Bronchial epithelial cell (primary cell): ENCODE measurements around the gene CYTH3. TPM values are rescaled to one million over a fixed set of nuclear protein-coding genes. Genes with fewer than 3 reads are reported as not detected.

ENCODE experiments used
- DNase-seq: peaks from one replicate; pipeline ENCODE4 v3.0.0-alpha.2; 2010; ENCODE audit warnings: low read depth
- FAIRE-seq: peaks from 2 replicates; lab custom pipeline; 2011; peaks lifted over from hg19 to GRCh38; lab: Jason Lieb, UNC
- H3K27me3 ChIP-seq: 2 replicates; pipeline ENCODE4 v1.5.1; 2011; ENCODE audit warnings: low read length; ENCODE audit not compliant: control insufficient read depth, insufficient read depth
- H3K36me3 ChIP-seq: 2 replicates; pipeline ENCODE4 v1.5.1; 2011; ENCODE audit warnings: low read length; ENCODE audit not compliant: control insufficient read depth, insufficient read depth
- H3K4me3 ChIP-seq: 2 replicates; pipeline ENCODE4 v1.5.1; 2011; ENCODE audit warnings: mild to moderate bottlenecking, low read depth, low read length, control low read depth
- CTCF ChIP-seq: IDR thresholded peaks from 2 replicates; pipeline ENCODE4 v1.5.1; 2011; ENCODE audit warnings: mild to moderate bottlenecking, moderate library complexity, low read length, control low read depth, inconsistent platforms; ENCODE audit not compliant: insufficient read depth, severe bottlenecking
- total RNA-seq: library from RNA; depleted of rRNA; stranded (reverse); fragments of >200 nt; gene quantifications from 2 replicates; pipeline ENCODE4 v1.2.1, GENCODE V29; 2014

Gene CYTH3
- total RNA-seq, 1 donor from 2014 or later = 11.6 TPM

- no peak overlapping the region for H3K4me3 ChIP-seq
- H3K36me3 ChIP-seq = peaks cover 2% of the 10 kb centered on the region
- DNase-seq (no peak), FAIRE-seq (no peak)
- H3K27me3 ChIP-seq = no peaks in the 10 kb centered on the region
- no peak for TF ChIP-seq CTCF
Measured at GRCh38 chr7:6164010-6164409, 108.4 kb downstream of the CYTH3 start.

GRCh38 chr7:6163402-6163801, 109.0 kb downstream of the CYTH3 start:
- DNase-seq = no peak
- H3K36me3 ChIP-seq = peaks cover 2% of the 10 kb centered on the region
- no peak for TF ChIP-seq CTCF
- H3K4me3 ChIP-seq = no peak overlapping the region
- no peaks in the 10 kb centered on the region for H3K27me3 ChIP-seq
- no peak for FAIRE-seq

GRCh38 chr7:6162650-6163366, 109.6 kb downstream of the CYTH3 start:
- no peak for DNase-seq
- Histone ChIP-seq H3K4me3 (no peak overlapping the region), H3K27me3 (no peaks in the 10 kb centered on the region), H3K36me3 (peaks cover 3% of the 10 kb centered on the region)
- no peak for FAIRE-seq
- no peak for TF ChIP-seq CTCF

- FAIRE-seq (no peak), DNase-seq (no peak)
- Histone ChIP-seq H3K27me3 (no peaks in the 10 kb centered on the region), H3K36me3 (peaks cover 4% of the 10 kb centered on the region), H3K4me3 (no peak overlapping the region)
- TF ChIP-seq CTCF = no peak
Measured at GRCh38 chr7:6162331-6162620, 110.1 kb downstream of the CYTH3 start.

GRCh38 chr7:6161463-6162330, 110.7 kb downstream of the CYTH3 start:
- TF ChIP-seq CTCF = no peak
- Histone ChIP-seq H3K27me3 (no peaks in the 10 kb centered on the region), H3K4me3 (no peak overlapping the region), H3K36me3 (peaks cover 5% of the 10 kb centered on the region)
- DNase-seq (no peak), FAIRE-seq (no peak)
